H1 (cell line): ENCODE measurements around the gene ASCL2. TPM values are rescaled to one million over a fixed set of nuclear protein-coding genes. Genes with fewer than 3 reads are reported as not detected.

Source experiments
- CREB1 ChIP-seq: IDR thresholded peaks from 2 replicates; pipeline ENCODE4 v1.6.1; 2012; ENCODE audit warnings: inconsistent platforms
- EP300 ChIP-seq, 2 experiments: IDR thresholded peaks; 1 replicate in 1 of 2; 2 replicates in 1 of 2; pipeline ENCODE4 v1.6.1; 2011 to 2012; ENCODE audit warnings: low read depth in 2 of 2, low read length in 2 of 2, mild to moderate bottlenecking in 2 of 2, borderline replicate concordance in 1 of 2, inconsistent platforms in 1 of 2, moderate library complexity in 1 of 2
- POLR2AphosphoS5 ChIP-seq: IDR thresholded peaks from 2 replicates; pipeline ENCODE4 v1.6.1; 2011; ENCODE audit warnings: low read depth, low read length
- SIX5 ChIP-seq: IDR thresholded peaks from 2 replicates; pipeline ENCODE4 v1.6.1; 2011; ENCODE audit warnings: mild to moderate bottlenecking, low read depth, low read length
- SP1 ChIP-seq: IDR thresholded peaks from 2 replicates; pipeline ENCODE4 v1.6.1; 2011; ENCODE audit warnings: low read depth, low read length
- SUZ12 ChIP-seq: fragments of 200-600 bp; sonication (generic); IDR thresholded peaks from 2 replicates; pipeline ENCODE4 v1.6.1; 2012; ENCODE audit warnings: mild to moderate bottlenecking, inconsistent platforms, low read length, moderate library complexity, mixed read lengths
- polyA plus RNA-seq, 7 experiments: library from polyadenylated mRNA; depleted of rRNA in 3 of 7; stranded (reverse) in 5 of 7; unstranded in 2 of 7; fragments of >200 nt in 5 of 7; fragments of 200-250 nt in 2 of 7; gene quantifications; 1 replicate in 5 of 7; 2 replicates in 1 of 7; 4 replicates in 1 of 7; pipeline versions ENCODE4 v1.2.1 to v1.2.3, GENCODE V29; 2011 to 2013; ENCODE audit warnings: missing spikeins in 2 of 7, mixed read lengths in 2 of 7
- total RNA-seq: library from RNA; stranded (reverse); fragmentation: NEBNext Ultra II Directional; extraction: Animal tissue kit (Norgen Biotek cat#: 25700); gene quantifications from 2 replicates; pipeline ENCODE4 v1.2.1, GENCODE V29; 2021
- TF ChIP-seq, protein P1 (sequence below): IDR thresholded peaks from 2 replicates; pipeline ENCODE4 v1.6.1; 2011; ENCODE audit warnings: low read length, improper control_type of control experiment

ASCL2 gene
- total and polyA plus RNA-seq, 2 of the 8 experiments (the other 6 are each of a cell fraction or from before 2014, with no cell fraction given) = 0.51 to 0.56 TPM

DNA sequence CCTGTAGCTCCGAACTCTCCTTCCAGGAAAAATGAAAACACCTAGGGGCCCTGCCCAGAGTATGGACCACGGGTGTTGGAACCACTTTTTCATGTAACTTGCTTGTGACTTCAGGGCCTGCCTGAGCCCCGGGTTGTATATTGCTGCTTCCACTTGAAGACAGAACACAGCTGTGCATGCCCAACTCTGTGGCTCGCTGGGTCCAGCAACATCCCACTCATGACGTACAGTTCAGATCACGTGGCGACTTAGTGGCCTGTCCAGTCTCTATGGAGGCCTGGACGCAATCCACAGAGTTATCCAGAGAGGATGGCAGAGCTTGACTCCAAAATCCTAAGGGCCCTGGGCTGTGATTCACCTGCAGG lies 24.5 kb upstream of the ASCL2 start (continued):
- TF ChIP-seq SP1 (no peak), SUZ12 (no peak), EP300 (IDR thresholded peaks at IDR 0.05; ENCODE audit: borderline replicate concordance in 1 of 2, low read depth in 2 of 2, low read length in 2 of 2) (no peak), SIX5 (no peak), POLR2AphosphoS5 (no peak), CREB1 (no peak)
- TF ChIP-seq, protein P1, sequence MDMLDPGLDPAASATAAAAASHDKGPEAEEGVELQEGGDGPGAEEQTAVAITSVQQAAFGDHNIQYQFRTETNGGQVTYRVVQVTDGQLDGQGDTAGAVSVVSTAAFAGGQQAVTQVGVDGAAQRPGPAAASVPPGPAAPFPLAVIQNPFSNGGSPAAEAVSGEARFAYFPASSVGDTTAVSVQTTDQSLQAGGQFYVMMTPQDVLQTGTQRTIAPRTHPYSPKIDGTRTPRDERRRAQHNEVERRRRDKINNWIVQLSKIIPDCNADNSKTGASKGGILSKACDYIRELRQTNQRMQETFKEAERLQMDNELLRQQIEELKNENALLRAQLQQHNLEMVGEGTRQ = no peak
